Tibial nerve (tissue), 4 donors: Measurements from ENCODE around the gene ZNF626.

Experiments used
- EP300 ChIP-seq, 2 donors: sonication (generic); formaldehyde crosslinking; IDR thresholded peaks; one replicate each; pipeline ENCODE4 v1.6.1; 2017; ENCODE audit warnings: antibody characterized with exemption in 2 of 2, mild to moderate bottlenecking in 1 of 2
- TF ChIP-seq, protein P1 (sequence below), 5 experiments: fragments of 200-600 bp in 3 of 5; fragments of 450-650 bp in 2 of 5; sonication (generic) in 3 of 5; IDR thresholded peaks; one replicate each; pipeline ENCODE4 v1.5.1; 2016 to 2019; ENCODE audit warnings: antibody characterized with exemption in 5 of 5, mild to moderate bottlenecking in 3 of 5, moderate library complexity in 2 of 5

DNA sequence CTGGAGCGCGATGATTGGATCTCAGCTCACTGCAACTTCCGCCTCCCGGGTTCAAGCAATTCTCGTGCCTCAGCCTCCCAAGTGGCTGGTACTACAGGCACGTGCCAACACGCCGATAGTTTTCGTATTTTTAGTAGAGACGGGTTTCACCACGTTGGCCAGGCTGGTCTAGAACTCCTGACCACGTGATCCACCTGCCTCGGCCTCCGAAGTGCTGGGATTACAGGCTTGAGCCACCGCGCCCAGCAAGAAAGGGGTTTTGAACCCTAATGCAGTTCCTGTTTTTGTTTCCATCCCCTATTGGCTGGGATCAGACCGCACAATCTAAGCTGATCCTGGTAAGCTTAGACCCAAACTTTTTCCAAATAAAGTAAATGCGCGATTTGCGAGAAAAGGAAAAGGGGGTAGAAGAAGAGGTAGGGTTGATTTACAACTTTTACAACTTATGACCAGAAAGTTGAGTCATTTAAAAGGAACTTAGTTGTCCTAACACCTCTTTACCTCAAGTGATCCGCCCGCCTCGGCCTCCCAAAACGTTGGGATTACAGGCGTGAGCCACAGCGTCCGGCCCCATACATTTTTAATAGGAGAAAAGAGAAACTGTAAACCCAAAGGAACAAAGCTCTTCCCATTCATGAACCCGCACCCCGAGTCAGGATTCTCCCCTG is 764 bp downstream of the ZNF626 start:
- TF ChIP-seq, protein P1, sequence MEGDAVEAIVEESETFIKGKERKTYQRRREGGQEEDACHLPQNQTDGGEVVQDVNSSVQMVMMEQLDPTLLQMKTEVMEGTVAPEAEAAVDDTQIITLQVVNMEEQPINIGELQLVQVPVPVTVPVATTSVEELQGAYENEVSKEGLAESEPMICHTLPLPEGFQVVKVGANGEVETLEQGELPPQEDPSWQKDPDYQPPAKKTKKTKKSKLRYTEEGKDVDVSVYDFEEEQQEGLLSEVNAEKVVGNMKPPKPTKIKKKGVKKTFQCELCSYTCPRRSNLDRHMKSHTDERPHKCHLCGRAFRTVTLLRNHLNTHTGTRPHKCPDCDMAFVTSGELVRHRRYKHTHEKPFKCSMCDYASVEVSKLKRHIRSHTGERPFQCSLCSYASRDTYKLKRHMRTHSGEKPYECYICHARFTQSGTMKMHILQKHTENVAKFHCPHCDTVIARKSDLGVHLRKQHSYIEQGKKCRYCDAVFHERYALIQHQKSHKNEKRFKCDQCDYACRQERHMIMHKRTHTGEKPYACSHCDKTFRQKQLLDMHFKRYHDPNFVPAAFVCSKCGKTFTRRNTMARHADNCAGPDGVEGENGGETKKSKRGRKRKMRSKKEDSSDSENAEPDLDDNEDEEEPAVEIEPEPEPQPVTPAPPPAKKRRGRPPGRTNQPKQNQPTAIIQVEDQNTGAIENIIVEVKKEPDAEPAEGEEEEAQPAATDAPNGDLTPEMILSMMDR (IDR thresholded peaks at IDR 0.05): no peak
- no peak for TF ChIP-seq EP300 (IDR thresholded peaks at IDR 0.05)
